Body of pancreas (tissue), 4 donors: ENCODE data around the gene CRAT. TPM values are rescaled to one million over a fixed set of nuclear protein-coding genes. Genes with fewer than 3 reads are reported as not detected.

Source experiments
- ATAC-seq: fragments of 150-250 bp; one replicate; pipeline ENCODE4 v1.9.1; 2016
- DNase-seq, 4 donors: peaks; one replicate each; pipeline ENCODE4 v3.0.0-alpha.2; 2019
- H3K27ac ChIP-seq, 4 donors: fragments of 200-600 bp; sonication (generic); 1 replicate in 3 of 4; 2 replicates in 1 of 4; pipeline versions ENCODE4 v1.5.1 to v1.6.1; 2016 to 2019; ENCODE audit warnings: mild to moderate bottlenecking in 1 of 4, mixed read lengths in 1 of 4, moderate library complexity in 1 of 4
- H3K27me3 ChIP-seq, 2 donors: fragments of 200-600 bp; sonication (generic); one replicate each; pipeline ENCODE4 v1.6.0; 2016; ENCODE audit warnings: mild to moderate bottlenecking in 1 of 2
- H3K36me3 ChIP-seq, 2 donors: fragments of 200-600 bp; sonication (generic); replicated peaks in 1 of 2; 2 replicates each; pipeline ENCODE4 v1.5.1; 2016; ENCODE audit warnings: low read depth in 2 of 2; ENCODE audit not compliant: insufficient read depth in 1 of 2
- H3K4me1 ChIP-seq: fragments of 200-600 bp; sonication (generic); one replicate; pipeline ENCODE4 v1.6.0; 2016
- H3K4me3 ChIP-seq, 2 donors: fragments of 200-600 bp; sonication (generic); 1 replicate in 1 of 2; 2 replicates in 1 of 2; pipeline ENCODE4 v1.5.1; 2016 to 2019
- H3K9me3 ChIP-seq, 3 donors: fragments of 200-600 bp; sonication (generic); 1 replicate in 2 of 3; 2 replicates in 1 of 3; pipeline ENCODE4 v1.5.1; 2016
- POLR2A ChIP-seq, 3 donors: fragments of 450-650 bp; IDR thresholded peaks; one replicate each; pipeline ENCODE4 v1.6.1; 2016; ENCODE audit warnings: antibody characterized with exemption in 3 of 3, mild to moderate bottlenecking in 2 of 3
- WGBS, 2 donors: methylation state at CpG; one replicate each; pipeline ENCODE4 v1.1.5; 2017; 5-methylcytosine and 5-hydroxymethylcytosine counted together
- intact Hi-C: fragments of 100-400 bp; cut with DNase I; formaldehyde crosslinking; loops from one replicate; pipeline ENCODE4 v1.15.1; 2023
- total RNA-seq, 2 donors: library from RNA; depleted of rRNA; stranded (reverse); fragments of >200 nt; gene quantifications; one replicate each; pipeline ENCODE4 v1.1.0, GENCODE V29; 2016
- TF ChIP-seq, protein P1 (sequence below), 7 experiments: fragments of 450-650 bp in 4 of 7; fragments of 200-600 bp in 3 of 7; sonication (generic) in 3 of 7; IDR thresholded peaks; one replicate each; pipeline ENCODE4 v1.5.1; 2016 to 2019; ENCODE audit warnings: antibody characterized with exemption in 7 of 7

The CRAT gene
- total RNA-seq, 2 donors from 2014 or later: 84.8 to 112 TPM

DNA sequence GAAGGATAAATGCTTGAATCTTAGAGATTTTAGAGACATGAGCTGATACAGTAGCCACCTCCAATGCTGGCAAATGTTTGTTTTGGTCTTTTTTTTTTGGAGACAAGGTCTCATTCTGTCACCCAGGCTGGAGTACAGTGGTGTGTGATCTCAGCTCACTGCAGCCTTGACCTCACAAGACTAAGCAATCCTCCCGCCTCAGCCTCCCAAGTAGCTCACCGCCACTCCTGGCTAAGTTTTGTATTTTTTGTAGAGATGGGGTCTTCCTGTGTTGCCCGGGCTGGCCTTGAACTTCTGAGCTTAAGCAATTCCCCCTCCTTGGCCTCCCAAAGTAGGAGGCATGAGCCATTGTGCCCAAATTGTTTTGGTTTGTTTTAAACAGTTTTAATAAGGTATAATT, 36.5 kb downstream of the CRAT start:
- no peaks in the 10 kb centered on the region for H3K4me1 ChIP-seq
- H3K27ac ChIP-seq: no peak overlapping the region
- intact Hi-C loops: no loop called here
- WGBS, 2 donors: 76 to 82% methylated on average over 3 of the region's 3 CpGs
- no peaks in the 10 kb centered on the region for H3K27me3 ChIP-seq
- ATAC-seq (no peak), DNase-seq (no peak)
- TF ChIP-seq, protein P1, sequence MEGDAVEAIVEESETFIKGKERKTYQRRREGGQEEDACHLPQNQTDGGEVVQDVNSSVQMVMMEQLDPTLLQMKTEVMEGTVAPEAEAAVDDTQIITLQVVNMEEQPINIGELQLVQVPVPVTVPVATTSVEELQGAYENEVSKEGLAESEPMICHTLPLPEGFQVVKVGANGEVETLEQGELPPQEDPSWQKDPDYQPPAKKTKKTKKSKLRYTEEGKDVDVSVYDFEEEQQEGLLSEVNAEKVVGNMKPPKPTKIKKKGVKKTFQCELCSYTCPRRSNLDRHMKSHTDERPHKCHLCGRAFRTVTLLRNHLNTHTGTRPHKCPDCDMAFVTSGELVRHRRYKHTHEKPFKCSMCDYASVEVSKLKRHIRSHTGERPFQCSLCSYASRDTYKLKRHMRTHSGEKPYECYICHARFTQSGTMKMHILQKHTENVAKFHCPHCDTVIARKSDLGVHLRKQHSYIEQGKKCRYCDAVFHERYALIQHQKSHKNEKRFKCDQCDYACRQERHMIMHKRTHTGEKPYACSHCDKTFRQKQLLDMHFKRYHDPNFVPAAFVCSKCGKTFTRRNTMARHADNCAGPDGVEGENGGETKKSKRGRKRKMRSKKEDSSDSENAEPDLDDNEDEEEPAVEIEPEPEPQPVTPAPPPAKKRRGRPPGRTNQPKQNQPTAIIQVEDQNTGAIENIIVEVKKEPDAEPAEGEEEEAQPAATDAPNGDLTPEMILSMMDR (IDR thresholded peaks at IDR 0.05): no peak
- TF ChIP-seq POLR2A (IDR thresholded peaks at IDR 0.05): no peak
- no peaks in the 10 kb centered on the region for H3K36me3 ChIP-seq
- no peaks in the 10 kb centered on the region for H3K9me3 ChIP-seq
- H3K4me3 ChIP-seq: no peak overlapping the region

DNA sequence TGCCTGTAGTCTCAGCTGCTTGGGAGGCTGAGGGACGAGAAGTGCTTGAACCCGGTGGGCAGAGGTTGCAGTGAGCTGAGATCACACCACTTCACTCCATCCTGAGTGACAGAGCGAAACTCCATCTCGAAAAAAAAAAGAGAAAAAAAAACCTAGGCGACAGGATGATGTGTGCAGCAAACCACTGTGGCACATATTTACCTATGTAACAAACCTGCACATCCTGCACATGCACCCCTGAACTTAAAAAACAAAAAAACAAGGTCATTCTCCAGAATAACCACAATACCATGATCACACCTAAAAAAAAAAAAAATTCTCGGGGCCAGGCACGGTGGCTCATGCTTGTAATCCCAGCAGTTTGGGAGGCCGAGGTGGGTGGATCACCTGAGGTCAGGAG, 37.2 kb downstream of the CRAT start:
- 80 to 81% methylated on average over 8 of the region's 8 CpGs for WGBS, 2 donors
- no peak for DNase-seq
- Histone ChIP-seq H3K36me3 (no peaks in the 10 kb centered on the region), H3K27ac (no peak overlapping the region), H3K27me3 (no peaks in the 10 kb centered on the region), H3K4me3 (no peak overlapping the region), H3K9me3 (no peaks in the 10 kb centered on the region), H3K4me1 (no peaks in the 10 kb centered on the region)
- intact Hi-C loops: no loop called here
- TF ChIP-seq POLR2A (IDR thresholded peaks at IDR 0.05): no peak
- TF ChIP-seq, protein P1 (IDR thresholded peaks at IDR 0.05): no peak
- ATAC-seq: no peak

DNA sequence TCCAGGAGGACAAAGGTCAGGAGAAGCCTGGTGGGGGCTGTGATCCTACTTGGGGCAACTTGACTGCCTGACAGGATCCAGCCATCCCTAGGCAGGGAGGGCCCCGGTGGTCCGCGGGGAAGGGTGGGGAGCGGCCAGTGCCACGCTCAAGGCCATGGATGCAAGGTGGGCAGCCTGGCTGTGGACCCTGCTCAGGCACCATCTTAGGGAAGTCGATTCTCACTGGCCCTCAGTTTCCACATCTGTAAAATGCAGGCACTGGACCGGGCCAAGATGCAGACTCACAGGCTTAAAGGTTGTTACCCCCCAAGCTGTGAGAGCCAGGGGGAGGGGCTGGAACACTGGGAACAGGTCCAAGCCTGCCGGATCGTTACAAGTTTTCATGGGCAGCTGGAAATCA, 38.4 kb downstream of the CRAT start:
- no peak for DNase-seq

DNA sequence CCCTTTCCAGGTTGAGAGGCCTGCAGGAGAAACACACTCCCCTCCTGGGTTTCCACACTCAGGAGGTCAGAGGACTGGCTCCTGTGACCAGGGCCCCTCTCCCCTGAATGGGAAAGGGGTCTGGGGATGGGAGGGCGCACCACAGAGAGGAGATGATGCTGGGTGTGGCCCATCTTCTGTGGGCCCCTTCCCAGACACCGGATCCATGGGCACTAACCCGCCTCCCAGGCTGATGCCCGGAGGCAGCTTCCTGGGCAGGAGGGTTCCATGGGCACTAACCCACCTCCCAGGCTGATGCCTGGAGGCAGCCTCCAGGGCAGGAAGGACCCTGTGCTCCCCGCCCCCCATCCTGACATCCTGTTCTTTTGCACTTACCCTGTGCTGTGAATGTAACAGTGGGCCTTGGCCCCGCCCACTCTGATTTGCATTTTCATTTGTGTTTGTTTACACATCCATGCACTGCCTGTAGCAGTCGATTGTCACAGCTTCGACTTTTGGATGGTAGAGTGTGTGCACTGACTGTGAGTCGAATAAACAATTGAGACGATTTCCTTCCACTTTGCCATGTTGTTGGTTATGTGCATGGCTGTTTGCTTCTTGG, 39.0 kb downstream of the CRAT start:
- intact Hi-C loops: no loop called here
- Histone ChIP-seq H3K4me3 (no peak overlapping the region), H3K27ac (no peak overlapping the region), H3K9me3 (no peaks in the 10 kb centered on the region), H3K36me3 (no peaks in the 10 kb centered on the region), H3K4me1 (no peaks in the 10 kb centered on the region), H3K27me3 (no peaks in the 10 kb centered on the region)
- 68 to 75% methylated on average over 8 to 10 of the region's 10 CpGs for WGBS, 2 donors
- TF ChIP-seq, protein P1 (IDR thresholded peaks at IDR 0.05): no peak
- no peak for TF ChIP-seq POLR2A (IDR thresholded peaks at IDR 0.05)
- ATAC-seq (no peak), DNase-seq (no peak)

More for the DNA sequence above, 38.4 kb downstream of the CRAT start:
- 28 to 54% methylated on average over 3 to 9 of the region's 9 CpGs for WGBS, 2 donors
- intact Hi-C loops: no loop called here
- no peak overlapping the region for H3K27ac ChIP-seq
- H3K4me1 ChIP-seq: no peaks in the 10 kb centered on the region
- TF ChIP-seq, protein P1 (IDR thresholded peaks at IDR 0.05): no peak
- no peak for TF ChIP-seq POLR2A (IDR thresholded peaks at IDR 0.05)
- H3K36me3 ChIP-seq: no peaks in the 10 kb centered on the region
- H3K27me3 ChIP-seq: no peaks in the 10 kb centered on the region
- H3K4me3 ChIP-seq: no peak overlapping the region
- H3K9me3 ChIP-seq: no peaks in the 10 kb centered on the region
- no peak for ATAC-seq
